ENCODE results near the gene SPAG17. TPM values are rescaled to one million over a fixed set of nuclear protein-coding genes. Genes with fewer than 3 reads are reported as not detected.

Gene SPAG17
- total and polyA plus RNA-seq, 2 donors (not counting 1 experiment from before 2014, with no cell fraction given), result not detected

DNA sequence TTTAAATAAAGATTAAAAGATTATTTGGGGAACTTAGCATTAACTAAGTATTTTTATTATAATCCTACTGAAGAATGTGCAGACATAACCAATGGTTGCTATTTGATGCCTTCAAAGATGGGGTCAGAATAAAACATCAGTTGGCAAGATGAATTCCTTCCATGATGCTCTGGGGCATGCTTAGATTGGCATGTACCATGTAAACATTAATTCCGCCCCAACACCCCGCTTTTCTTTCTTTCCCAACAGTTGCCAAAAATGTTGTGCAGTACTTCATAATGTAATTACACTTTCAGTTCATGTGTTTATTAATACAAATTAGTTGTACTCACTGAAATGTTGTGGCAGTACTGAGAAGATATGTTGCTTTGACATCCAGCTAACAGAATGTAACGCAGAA lies 82.6 kb downstream of the SPAG17 start:
- no peaks in the 10 kb centered on the region for H3K9me3 ChIP-seq (ENCODE audit: control extremely low read depth in 1 of 3, control insufficient read depth in 2 of 3, insufficient read depth in 1 of 3, low read length in 2 of 3)
- intact Hi-C loops (cut with micrococcal nuclease), result no loop called here
- CTCF ChIA-PET, result no interaction called here
- H3K4me3 ChIP-seq (ENCODE audit: control extremely low read depth in 1 of 5, extremely low read depth in 1 of 5, insufficient read depth in 1 of 5, low read depth in 2 of 5, low read length in 4 of 5), result no peak overlapping the region
- no peaks in the 10 kb centered on the region for H3K36me3 ChIP-seq (replicated peaks in 1 of 2; ENCODE audit: control extremely low read depth in 1 of 2, control insufficient read depth in 1 of 2, extremely low read depth in 1 of 2, insufficient read depth in 2 of 2, low read length in 1 of 2)
- TF ChIP-seq CTCF (IDR thresholded peaks at IDR 0.05), result no peak
- TF ChIP-seq EZH2 (IDR thresholded peaks at IDR 0.05; ENCODE audit: borderline replicate concordance, insufficient read depth, low read depth, low read length, poor library complexity, severe bottlenecking), result no peak
- 67% methylated on average over 1 of the region's 3 CpGs for WGBS (ENCODE audit: insufficient coverage)
- POLR2A ChIA-PET, result no interaction called here
- Mint-ChIP-seq H3K4me3 (no peak overlapping the region), H3K27ac (no peak overlapping the region), H3K4me1 (no peaks in the 10 kb centered on the region), H3K9me3 (ENCODE audit: insufficient read depth) (no peaks in the 10 kb centered on the region), H3K27me3 (no peaks in the 10 kb centered on the region)
- H4K20me1 ChIP-seq (ENCODE audit: control insufficient read depth, insufficient read depth, low read length, poor library complexity, severe bottlenecking), result no peaks in the 10 kb centered on the region
- no peak overlapping the region for H3K27ac ChIP-seq (ENCODE audit: low read length in 2 of 2)
- no peaks in the 10 kb centered on the region for H3K79me2 ChIP-seq (ENCODE audit: control insufficient read depth, insufficient read depth, low read length)
- peaks cover 0 to 5% (median 0%) of the 10 kb centered on the region in 4 experiments for H3K27me3 ChIP-seq (replicated peaks in 1 of 4; ENCODE audit: control extremely low read depth in 1 of 4, control insufficient read depth in 3 of 4, insufficient read depth in 4 of 4, low read length in 3 of 4)
- H3K4me2 ChIP-seq (replicated peaks; ENCODE audit: low read depth, low read length, poor library complexity, severe bottlenecking), result no peak overlapping the region
- H3K9ac ChIP-seq (ENCODE audit: low read length), result no peak overlapping the region
- no peak overlapping the region for H2AFZ ChIP-seq (ENCODE audit: insufficient read depth, low read depth, low read length, poor library complexity, severe bottlenecking)
- ATAC-seq (ENCODE audit: low read depth) (no peak), DNase-seq (no peak)
- no peaks in the 10 kb centered on the region for H3K4me1 ChIP-seq (ENCODE audit: control insufficient read depth in 2 of 2, insufficient read depth in 2 of 2, low read length in 2 of 2)

DNA sequence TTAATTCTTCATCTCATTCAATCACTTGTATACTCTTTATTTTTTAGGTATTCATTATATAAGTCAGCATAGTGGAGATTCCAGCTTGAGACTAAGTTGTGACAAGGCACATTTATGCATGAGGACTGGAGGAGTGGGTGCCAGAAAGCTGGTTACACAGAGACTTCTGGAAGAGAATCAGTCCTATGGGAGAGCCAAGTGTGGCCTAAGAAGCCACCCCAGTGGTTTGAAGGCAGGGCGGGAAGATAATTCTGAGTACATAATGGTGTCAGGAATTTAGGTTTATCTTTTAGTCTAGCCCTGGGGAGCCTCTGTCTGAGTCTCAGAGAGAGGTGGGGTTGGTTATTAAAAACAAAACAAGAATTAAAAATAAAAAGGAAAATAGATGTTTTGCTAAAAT lies 83.0 kb downstream of the SPAG17 start:
- Histone ChIP-seq H3K4me1 (ENCODE audit: control insufficient read depth in 2 of 2, insufficient read depth in 2 of 2, low read length in 2 of 2) (no peaks in the 10 kb centered on the region), H4K20me1 (ENCODE audit: control insufficient read depth, insufficient read depth, low read length, poor library complexity, severe bottlenecking) (no peaks in the 10 kb centered on the region), H3K9me3 (ENCODE audit: control extremely low read depth in 1 of 3, control insufficient read depth in 2 of 3, insufficient read depth in 1 of 3, low read length in 2 of 3) (no peaks in the 10 kb centered on the region), H3K27ac (ENCODE audit: low read length in 2 of 2) (no peak overlapping the region), H2AFZ (ENCODE audit: insufficient read depth, low read depth, low read length, poor library complexity, severe bottlenecking) (no peak overlapping the region), H3K4me3 (ENCODE audit: control extremely low read depth in 1 of 5, extremely low read depth in 1 of 5, insufficient read depth in 1 of 5, low read depth in 2 of 5, low read length in 4 of 5) (no peak overlapping the region), H3K36me3 (replicated peaks in 1 of 2; ENCODE audit: control extremely low read depth in 1 of 2, control insufficient read depth in 1 of 2, extremely low read depth in 1 of 2, insufficient read depth in 2 of 2, low read length in 1 of 2) (no peaks in the 10 kb centered on the region), H3K79me2 (ENCODE audit: control insufficient read depth, insufficient read depth, low read length) (no peaks in the 10 kb centered on the region), H3K9ac (ENCODE audit: low read length) (no peak overlapping the region), H3K4me2 (replicated peaks; ENCODE audit: low read depth, low read length, poor library complexity, severe bottlenecking) (no peak overlapping the region), H3K27me3 (replicated peaks in 1 of 4; ENCODE audit: control extremely low read depth in 1 of 4, control insufficient read depth in 3 of 4, insufficient read depth in 4 of 4, low read length in 3 of 4) (peaks cover 0 to 5% (median 0%) of the 10 kb centered on the region in 4 experiments)
- H3K4me1 Mint-ChIP-seq, result no peaks in the 10 kb centered on the region
- intact Hi-C loops (cut with micrococcal nuclease), result no loop called here
- H3K4me3 Mint-ChIP-seq, result no peak overlapping the region
- CTCF ChIA-PET, result no interaction called here
- DNase-seq (no peak), ATAC-seq (ENCODE audit: low read depth) (no peak)
- H3K9me3 Mint-ChIP-seq (ENCODE audit: insufficient read depth), result no peaks in the 10 kb centered on the region
- POLR2A ChIA-PET, result no interaction called here
- H3K27me3 Mint-ChIP-seq, result no peaks in the 10 kb centered on the region
- no peak overlapping the region for H3K27ac Mint-ChIP-seq
- no peak for TF ChIP-seq EZH2 (IDR thresholded peaks at IDR 0.05; ENCODE audit: borderline replicate concordance, insufficient read depth, low read depth, low read length, poor library complexity, severe bottlenecking)
- TF ChIP-seq CTCF (IDR thresholded peaks at IDR 0.05), result no peak
- no CpG with 5 or more reads among the region's 1 CpG for WGBS (ENCODE audit: insufficient coverage)

Data from B cell (primary cell).